GM12864 (cell line): Measurements from ENCODE around the gene FZD10.

Experiments
- DNase-seq: peaks from one replicate; pipeline ENCODE4 v3.0.0-alpha.2; 2011; ENCODE audit warnings: low read depth
- H3K4me3 ChIP-seq: 2 replicates; pipeline ENCODE4 v1.5.1; 2011; ENCODE audit warnings: mild to moderate bottlenecking, low read depth, low read length, control low read depth
- CTCF ChIP-seq: IDR thresholded peaks from 2 replicates; pipeline ENCODE4 v1.5.1; 2011; ENCODE audit warnings: low read depth, mild to moderate bottlenecking, moderate library complexity, low read length, control low read depth, inconsistent platforms; ENCODE audit errors: missing control alignments

The FZD10 gene

GRCh38 chr12:130185455-130186391 lies 23.5 kb downstream of the FZD10 start:
- TF ChIP-seq CTCF: no peak
- no peak overlapping the region for H3K4me3 ChIP-seq

GRCh38 chr12:130186651-130187268 lies 24.5 kb downstream of the FZD10 start:
- no peak overlapping the region for H3K4me3 ChIP-seq
- DNase-seq: no peak
- no peak for TF ChIP-seq CTCF

More at GRCh38 chr12:130185455-130186391, 23.5 kb downstream of the FZD10 start:
- DNase-seq: no peak

GRCh38 chr12:130192642-130193345 lies 30.5 kb downstream of the FZD10 start:
- DNase-seq: no peak
- TF ChIP-seq CTCF: no peak
- H3K4me3 ChIP-seq: no peak overlapping the region

- no peak for TF ChIP-seq CTCF
- no peak for DNase-seq
- no peak overlapping the region for H3K4me3 ChIP-seq
Observed at GRCh38 chr12:130194154-130194553, 31.9 kb downstream of the FZD10 start.

GRCh38 chr12:130195369-130195768 lies 33.1 kb downstream of the FZD10 start:
- no peak overlapping the region for H3K4me3 ChIP-seq
- no peak for DNase-seq
- TF ChIP-seq CTCF: no peak

GRCh38 chr12:130195776-130196175 lies 33.5 kb downstream of the FZD10 start:
- TF ChIP-seq CTCF: no peak
- DNase-seq: no peak
- H3K4me3 ChIP-seq: no peak overlapping the region
